NB4 (cell line): ENCODE measurements around the gene MCAM.

Source experiments
- MAX ChIP-seq: IDR thresholded peaks from 2 replicates; pipeline ENCODE4 v1.6.1; 2011; ENCODE audit warnings: low read depth, low read length
- TF ChIP-seq, protein P1 (sequence below): IDR thresholded peaks from one replicate; pipeline ENCODE4 v1.5.1; 2012; ENCODE audit warnings: low read depth, low read length

DNA sequence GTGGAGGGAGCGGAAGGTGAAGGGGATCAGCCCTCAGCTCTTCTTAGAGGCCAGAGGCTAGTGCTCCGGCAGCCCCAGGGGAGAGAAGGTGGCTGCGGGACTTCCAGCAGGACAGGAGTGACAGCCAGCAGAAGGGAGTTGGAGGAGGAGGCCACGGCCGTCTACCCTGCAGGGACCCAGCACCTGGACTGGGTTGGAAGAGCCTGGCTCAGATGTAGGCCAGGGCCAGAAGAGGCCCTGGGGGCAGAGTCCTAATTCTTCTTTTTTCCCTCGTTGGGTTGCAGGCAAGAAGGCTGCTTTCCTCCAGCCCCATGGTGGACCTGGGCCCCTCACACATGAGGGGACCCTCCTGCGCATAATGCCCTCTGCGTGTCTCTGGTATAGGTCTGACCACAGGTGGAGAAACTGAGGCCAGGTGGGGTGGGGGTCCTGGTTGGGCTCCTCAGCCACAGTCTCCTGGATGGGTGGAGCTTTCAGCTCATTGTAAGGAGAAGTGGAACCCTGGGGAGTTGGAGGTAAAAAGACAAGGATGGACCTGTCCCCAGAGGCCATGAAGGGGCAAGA lies 2.3 kb upstream of the MCAM start:
- TF ChIP-seq, protein P1, sequence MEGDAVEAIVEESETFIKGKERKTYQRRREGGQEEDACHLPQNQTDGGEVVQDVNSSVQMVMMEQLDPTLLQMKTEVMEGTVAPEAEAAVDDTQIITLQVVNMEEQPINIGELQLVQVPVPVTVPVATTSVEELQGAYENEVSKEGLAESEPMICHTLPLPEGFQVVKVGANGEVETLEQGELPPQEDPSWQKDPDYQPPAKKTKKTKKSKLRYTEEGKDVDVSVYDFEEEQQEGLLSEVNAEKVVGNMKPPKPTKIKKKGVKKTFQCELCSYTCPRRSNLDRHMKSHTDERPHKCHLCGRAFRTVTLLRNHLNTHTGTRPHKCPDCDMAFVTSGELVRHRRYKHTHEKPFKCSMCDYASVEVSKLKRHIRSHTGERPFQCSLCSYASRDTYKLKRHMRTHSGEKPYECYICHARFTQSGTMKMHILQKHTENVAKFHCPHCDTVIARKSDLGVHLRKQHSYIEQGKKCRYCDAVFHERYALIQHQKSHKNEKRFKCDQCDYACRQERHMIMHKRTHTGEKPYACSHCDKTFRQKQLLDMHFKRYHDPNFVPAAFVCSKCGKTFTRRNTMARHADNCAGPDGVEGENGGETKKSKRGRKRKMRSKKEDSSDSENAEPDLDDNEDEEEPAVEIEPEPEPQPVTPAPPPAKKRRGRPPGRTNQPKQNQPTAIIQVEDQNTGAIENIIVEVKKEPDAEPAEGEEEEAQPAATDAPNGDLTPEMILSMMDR: no peak
- TF ChIP-seq MAX: no peak
